H1 (cell line): ENCODE data around the gene UBE3C. TPM values are rescaled to one million over a fixed set of nuclear protein-coding genes. Genes with fewer than 3 reads are reported as not detected.

Source experiments
- CTCF ChIA-PET: fragments of 300-600 bp; sonication (Branson Sonifier 250); formaldehyde crosslinking; loops from one replicate; lab custom pipeline; 2021; ENCODE audit not compliant: partially characterized antibody; lab: Charles Lee
- POLR2A ChIA-PET: fragments of 300-600 bp; sonication (Branson Sonifier 250); formaldehyde crosslinking; loops from one replicate; lab custom pipeline; 2021; ENCODE audit warnings: inconsistent platforms; ENCODE audit not compliant: partially characterized antibody; lab: Charles Lee
- DNase-seq, 2 experiments: peaks; one replicate each; pipeline versions ENCODE4 v3.0.0 to v3.0.0-alpha.2; 2010 to 2022; ENCODE audit warnings: low spot score in 2 of 2, low read depth in 1 of 2, mixed read lengths in 1 of 2
- FAIRE-seq: peaks from 2 replicates; lab custom pipeline; 2011; peaks lifted over from hg19 to GRCh38; lab: Jason Lieb, UNC
- H2AFZ ChIP-seq: 2 replicates; pipeline ENCODE4 v1.8.1; 2012; ENCODE audit warnings: low read length, inconsistent platforms
- H2AK5ac ChIP-seq: 2 replicates; pipeline ENCODE4 v1.6.1; 2013; ENCODE audit warnings: low read depth, low read length
- H2BK120ac ChIP-seq: replicated peaks from 2 replicates; pipeline ENCODE3; 2013; ENCODE audit warnings: low read depth, low read length, inconsistent platforms
- H2BK12ac ChIP-seq: 2 replicates; pipeline ENCODE4 v1.6.1; 2013; ENCODE audit warnings: low read depth, low read length
- H2BK15ac ChIP-seq: 2 replicates; pipeline ENCODE4 v1.6.1; 2013; ENCODE audit warnings: low read length
- H2BK20ac ChIP-seq: 2 replicates; pipeline ENCODE4 v1.6.1; 2013; ENCODE audit warnings: low read length
- H2BK5ac ChIP-seq: 2 replicates; pipeline ENCODE4 v1.6.1; 2013; ENCODE audit warnings: low read depth, low read length
- H3K14ac ChIP-seq: 2 replicates; pipeline ENCODE4 v1.6.1; 2013; ENCODE audit warnings: inconsistent platforms; ENCODE audit not compliant: insufficient read length
- H3K18ac ChIP-seq: 2 replicates; pipeline ENCODE4 v1.6.1; 2013; ENCODE audit warnings: low read length; ENCODE audit errors: extremely low read depth
- H3K23ac ChIP-seq: 2 replicates; pipeline ENCODE4 v1.6.1; 2013; ENCODE audit warnings: inconsistent platforms; ENCODE audit not compliant: insufficient read length
- H3K23me2 ChIP-seq: 2 replicates; pipeline ENCODE4 v1.6.1; 2013; ENCODE audit warnings: low read depth, low read length
- H3K27ac ChIP-seq: 2 replicates; pipeline ENCODE4 v1.6.1; 2011; ENCODE audit warnings: low read depth, low read length, inconsistent platforms
- H3K27me3 ChIP-seq, 4 experiments: replicated peaks in 1 of 4; 1 replicate in 1 of 4; 2 replicates in 3 of 4; pipeline versions ENCODE4 v1.6.1 to v1.8.1; 2011 to 2013; ENCODE audit warnings: low read length in 3 of 4, mild to moderate bottlenecking in 3 of 4, inconsistent platforms in 2 of 4, mixed read lengths in 2 of 4, moderate library complexity in 1 of 4; ENCODE audit not compliant: control insufficient read depth in 3 of 4, insufficient read depth in 3 of 4; ENCODE audit errors: extremely low read depth in 1 of 4
- H3K36me3 ChIP-seq, 4 experiments: 2 replicates each; pipeline versions ENCODE4 v1.6.1 to v1.8.1; 2011 to 2013; ENCODE audit warnings: mild to moderate bottlenecking in 4 of 4, low read length in 3 of 4, moderate library complexity in 2 of 4, control low read depth in 1 of 4, inconsistent platforms in 1 of 4; ENCODE audit not compliant: insufficient read depth in 4 of 4, control insufficient read depth in 2 of 4
- H3K4ac ChIP-seq: replicated peaks from 2 replicates; pipeline ENCODE3; 2013; ENCODE audit warnings: low read length, low read depth, mixed read lengths, inconsistent platforms; ENCODE audit not compliant: insufficient read length
- H3K4me1 ChIP-seq, 4 experiments: replicated peaks in 1 of 4; 1 replicate in 1 of 4; 2 replicates in 3 of 4; pipeline versions ENCODE4 v1.6.1 to v1.8.1; 2011 to 2013; ENCODE audit warnings: low read length in 3 of 4, inconsistent platforms in 2 of 4, mixed read lengths in 1 of 4; ENCODE audit not compliant: insufficient read depth in 4 of 4, control insufficient read depth in 3 of 4
- H3K4me2 ChIP-seq, 2 experiments: 2 replicates each; pipeline versions ENCODE4 v1.6.1 to v1.8.1; 2011 to 2013; ENCODE audit warnings: low read depth in 2 of 2, low read length in 2 of 2, control low read depth in 1 of 2, inconsistent platforms in 1 of 2, mild to moderate bottlenecking in 1 of 2; ENCODE audit not compliant: insufficient read depth in 1 of 2
- H3K4me3 ChIP-seq, 4 experiments: fragments of 200-600, 300-600 bp in 1 of 4; sonication (generic), shearing (Covaris generic), sonication (Bioruptor Twin) in 1 of 4; 2 replicates each; pipeline versions ENCODE4 v1.5.1 to v1.8.1; 2011 to 2016; ENCODE audit warnings: low read length in 4 of 4, low read depth in 3 of 4, control low read depth in 2 of 4, inconsistent platforms in 2 of 4, mild to moderate bottlenecking in 2 of 4, mixed read lengths in 1 of 4, moderate library complexity in 1 of 4; ENCODE audit not compliant: insufficient read depth in 2 of 4; ENCODE audit errors: extremely low read depth in 1 of 4
- H3K56ac ChIP-seq: replicated peaks from 2 replicates; pipeline ENCODE3; 2013; ENCODE audit warnings: low read depth, mild to moderate bottlenecking, mixed read lengths, low read length, inconsistent platforms; ENCODE audit not compliant: insufficient read length
- H3K79me1 ChIP-seq: 2 replicates; pipeline ENCODE4 v1.6.1; 2013; ENCODE audit warnings: low read depth, low read length, control low read depth
- H3K79me2 ChIP-seq, 2 experiments: 2 replicates each; pipeline versions ENCODE4 v1.6.1 to v1.8.1; 2012 to 2013; ENCODE audit warnings: low read length in 2 of 2, mild to moderate bottlenecking in 2 of 2, inconsistent platforms in 1 of 2; ENCODE audit not compliant: insufficient read depth in 2 of 2, control insufficient read depth in 1 of 2
- H3K9ac ChIP-seq, 4 experiments: replicated peaks in 1 of 4; 1 replicate in 1 of 4; 2 replicates in 3 of 4; pipeline versions ENCODE4 v1.6.1 to v1.8.1; 2011 to 2013; ENCODE audit warnings: low read depth in 3 of 4, low read length in 3 of 4, control low read depth in 2 of 4, mild to moderate bottlenecking in 2 of 4, moderate library complexity in 2 of 4, inconsistent platforms in 1 of 4; ENCODE audit errors: extremely low read depth in 1 of 4
- H3K9me3 ChIP-seq, 2 experiments: 2 replicates each; pipeline versions ENCODE4 v1.6.1 to v1.8.1; 2012 to 2013; ENCODE audit warnings: mild to moderate bottlenecking in 2 of 2, moderate library complexity in 2 of 2, control low read depth in 1 of 2, inconsistent platforms in 1 of 2, low read depth in 1 of 2, low read length in 1 of 2, mixed read lengths in 1 of 2; ENCODE audit not compliant: insufficient read depth in 2 of 2
- H4K20me1 ChIP-seq, 2 experiments: replicated peaks in 1 of 2; 2 replicates each; pipeline versions ENCODE3 to v1.8.1; 2011 to 2013; ENCODE audit warnings: inconsistent platforms in 2 of 2, low read length in 2 of 2, mild to moderate bottlenecking in 1 of 2; ENCODE audit not compliant: insufficient read depth in 2 of 2, control insufficient read depth in 1 of 2
- H4K5ac ChIP-seq: 2 replicates; pipeline ENCODE4 v1.6.1; 2013; ENCODE audit warnings: low read length, low read depth, mixed read lengths, inconsistent platforms; ENCODE audit not compliant: insufficient read length
- H4K8ac ChIP-seq: 2 replicates; pipeline ENCODE4 v1.8.0; 2013; ENCODE audit warnings: mild to moderate bottlenecking, moderate library complexity, low read length, inconsistent platforms; ENCODE audit not compliant: insufficient read depth; ENCODE audit errors: extremely low read depth
- H4K91ac ChIP-seq: replicated peaks from 2 replicates; pipeline ENCODE3; 2013; ENCODE audit warnings: low read length, mixed read lengths, inconsistent platforms; ENCODE audit not compliant: insufficient read length
- CTCF ChIP-seq, 3 experiments: IDR thresholded peaks; 1 replicate in 2 of 3; 2 replicates in 1 of 3; pipeline versions ENCODE4 v1.5.1 to v1.6.1; 2011; ENCODE audit warnings: low read length in 3 of 3, mild to moderate bottlenecking in 3 of 3, inconsistent platforms in 2 of 3, low read depth in 1 of 3, moderate library complexity in 1 of 3; ENCODE audit not compliant: insufficient read depth in 1 of 3; ENCODE audit errors: control extremely low read depth in 1 of 3
- KDM5A ChIP-seq: fragments of 200-600 bp; IDR thresholded peaks from 2 replicates; pipeline ENCODE4 v1.7.1; 2012; ENCODE audit warnings: mild to moderate bottlenecking, low read length, inconsistent platforms, mixed read lengths
- MAFK ChIP-seq: IDR thresholded peaks from 2 replicates; pipeline ENCODE4 v1.6.1; 2012; ENCODE audit warnings: low read depth, mild to moderate bottlenecking, improper control_type of control experiment, low read length
- MAX ChIP-seq: IDR thresholded peaks from 2 replicates; pipeline ENCODE4 v1.6.1; 2012; ENCODE audit warnings: inconsistent platforms
- PHF8 ChIP-seq: fragments of 200-600 bp; sonication (generic); conservative IDR thresholded peaks from 2 replicates; pipeline ENCODE4 v1.7.1; 2012; ENCODE audit warnings: low read depth, mild to moderate bottlenecking, inconsistent platforms, low read length, moderate library complexity
- SRF ChIP-seq: IDR thresholded peaks from 2 replicates; pipeline ENCODE4 v1.6.1; 2011; ENCODE audit warnings: mild to moderate bottlenecking, low read depth, low read length, moderate library complexity
- WGBS, 2 experiments: shearing (Covaris generic) in 1 of 2; methylation state at CpG; one replicate each; pipeline versions ENCODE4 v1.1.6 to v1.1.7; 2013 to 2015; ENCODE audit warnings: low lambda C conversion rate in 2 of 2, mixed read lengths in 2 of 2, inconsistent platforms in 1 of 2, low coverage in 1 of 2, missing lambda C conversion rate in 1 of 2; ENCODE audit not compliant: insufficient replicate concordance in 2 of 2, insufficient coverage in 1 of 2, insufficient read length in 1 of 2; ENCODE audit errors: extremely low coverage in 1 of 2, missing lambda C conversion rate in 1 of 2; 5-methylcytosine and 5-hydroxymethylcytosine counted together
- polyA plus RNA-seq, 7 experiments: library from polyadenylated mRNA; depleted of rRNA in 3 of 7; stranded (reverse) in 5 of 7; unstranded in 2 of 7; fragments of >200 nt in 5 of 7; fragments of 200-250 nt in 2 of 7; gene quantifications; 1 replicate in 5 of 7; 2 replicates in 1 of 7; 4 replicates in 1 of 7; pipeline versions ENCODE4 v1.2.1 to v1.2.3, GENCODE V29; 2011 to 2013; ENCODE audit warnings: missing spikeins in 2 of 7, mixed read lengths in 2 of 7
- total RNA-seq: library from RNA; stranded (reverse); fragmentation: NEBNext Ultra II Directional; extraction: Animal tissue kit (Norgen Biotek cat#: 25700); gene quantifications from 2 replicates; pipeline ENCODE4 v1.2.1, GENCODE V29; 2021

The UBE3C gene
- total and polyA plus RNA-seq, 2 of the 8 experiments (the other 6 are each of a cell fraction or from before 2014, with no cell fraction given), result 32.0 to 54.1 TPM

GRCh38 chr7:157222687-157223086 lies 84.0 kb downstream of the UBE3C start:
- H3K27me3 ChIP-seq, result no peaks in the 10 kb centered on the region
- no peak overlapping the region for H3K9ac ChIP-seq
- no peak overlapping the region for H3K27ac ChIP-seq
- no peak overlapping the region for H3K14ac ChIP-seq
- TF ChIP-seq MAFK (no peak), MAX (no peak), CTCF (IDR thresholded peaks at IDR 0.05; ENCODE audit: control extremely low read depth in 1 of 3, insufficient read depth in 1 of 3, low read depth in 1 of 3, low read length in 3 of 3) (no peak), KDM5A (no peak), PHF8 (no peak), SRF (no peak)
- no peaks in the 10 kb centered on the region for H3K79me1 ChIP-seq
- H3K4me2 ChIP-seq, result no peak overlapping the region
- H3K4me1 ChIP-seq, result no peaks in the 10 kb centered on the region
- H4K8ac ChIP-seq, result no peak overlapping the region
- no peak overlapping the region for H2BK15ac ChIP-seq
- no peak overlapping the region for H3K18ac ChIP-seq
- no peak overlapping the region for H3K56ac ChIP-seq
- FAIRE-seq (no peak), DNase-seq (no peak)
- H4K91ac ChIP-seq, result no peak overlapping the region
- peaks cover 3 to 48% (median 13%) of the 10 kb centered on the region in 4 experiments; a peak in 7 of 8 replicates for H3K36me3 ChIP-seq
- no peak overlapping the region for H4K5ac ChIP-seq
- no peak overlapping the region for H2BK20ac ChIP-seq
- no peak overlapping the region for H3K23ac ChIP-seq
- H2AK5ac ChIP-seq, result no peak overlapping the region
- H3K4me3 ChIP-seq, result no peak overlapping the region
- H3K9me3 ChIP-seq, result no peaks in the 10 kb centered on the region
- H2BK12ac ChIP-seq, result no peak overlapping the region
- H2AFZ ChIP-seq, result no peak overlapping the region
- 93% methylated on average over 10 of the region's 10 CpGs; no CpG with 5 or more reads in 1 of the 2 experiments for WGBS, 2 experiments
- no peak overlapping the region for H2BK5ac ChIP-seq
- POLR2A ChIA-PET, result interaction anchor here (0.6 to 2.1 kb wide), 2 partner anchors 22 to 87 kb away, joined by 3 to 5 read pairs; no protein-coding TSS in a partner anchor
- CTCF ChIA-PET, result interaction anchor here (0.7 to 15.3 kb wide), 4 partner anchors 11 to 171 kb away, joined by 3 to 207 read pairs (median 4); no protein-coding TSS in a partner anchor
- H3K4ac ChIP-seq, result no peak overlapping the region
- no peak overlapping the region for H2BK120ac ChIP-seq
- H3K23me2 ChIP-seq, result no peaks in the 10 kb centered on the region
- H3K79me2 ChIP-seq, result no peaks in the 10 kb centered on the region
- H4K20me1 ChIP-seq, result peaks cover 0 to 8% of the 10 kb centered on the region in 2 experiments
